Body of pancreas (tissue), 4 donors: Measurements from ENCODE around the gene KDM2B. TPM values are rescaled to one million over a fixed set of nuclear protein-coding genes. Genes with fewer than 3 reads are reported as not detected.

ENCODE experiments used
- ATAC-seq: fragments of 150-250 bp; one replicate; pipeline ENCODE4 v1.9.1; 2016
- DNase-seq, 4 donors: peaks; one replicate each; pipeline ENCODE4 v3.0.0-alpha.2; 2019
- H3K27ac ChIP-seq, 4 donors: fragments of 200-600 bp; sonication (generic); 1 replicate in 3 of 4; 2 replicates in 1 of 4; pipeline versions ENCODE4 v1.5.1 to v1.6.1; 2016 to 2019; ENCODE audit warnings: mild to moderate bottlenecking in 1 of 4, mixed read lengths in 1 of 4, moderate library complexity in 1 of 4
- H3K27me3 ChIP-seq, 2 donors: fragments of 200-600 bp; sonication (generic); one replicate each; pipeline ENCODE4 v1.6.0; 2016; ENCODE audit warnings: mild to moderate bottlenecking in 1 of 2
- H3K36me3 ChIP-seq, 2 donors: fragments of 200-600 bp; sonication (generic); replicated peaks in 1 of 2; 2 replicates each; pipeline ENCODE4 v1.5.1; 2016; ENCODE audit warnings: low read depth in 2 of 2; ENCODE audit not compliant: insufficient read depth in 1 of 2
- H3K4me1 ChIP-seq: fragments of 200-600 bp; sonication (generic); one replicate; pipeline ENCODE4 v1.6.0; 2016
- H3K4me3 ChIP-seq, 2 donors: fragments of 200-600 bp; sonication (generic); 1 replicate in 1 of 2; 2 replicates in 1 of 2; pipeline ENCODE4 v1.5.1; 2016 to 2019
- H3K9me3 ChIP-seq, 3 donors: fragments of 200-600 bp; sonication (generic); 1 replicate in 2 of 3; 2 replicates in 1 of 3; pipeline ENCODE4 v1.5.1; 2016
- CTCF ChIP-seq, 7 experiments: fragments of 450-650 bp in 4 of 7; fragments of 200-600 bp in 3 of 7; sonication (generic) in 3 of 7; IDR thresholded peaks; one replicate each; pipeline ENCODE4 v1.5.1; 2016 to 2019; ENCODE audit warnings: antibody characterized with exemption in 7 of 7
- POLR2A ChIP-seq, 3 donors: fragments of 450-650 bp; IDR thresholded peaks; one replicate each; pipeline ENCODE4 v1.6.1; 2016; ENCODE audit warnings: antibody characterized with exemption in 3 of 3, mild to moderate bottlenecking in 2 of 3
- WGBS, 2 donors: methylation state at CpG; one replicate each; pipeline ENCODE4 v1.1.5; 2017; 5-methylcytosine and 5-hydroxymethylcytosine counted together
- intact Hi-C: fragments of 100-400 bp; cut with DNase I; formaldehyde crosslinking; loops from one replicate; pipeline ENCODE4 v1.15.1; 2023
- total RNA-seq, 2 donors: library from RNA; depleted of rRNA; stranded (reverse); fragments of >200 nt; gene quantifications; one replicate each; pipeline ENCODE4 v1.1.0, GENCODE V29; 2016

The KDM2B gene
- total RNA-seq, 2 donors from 2014 or later = 17.8 to 26.5 TPM

GRCh38 chr12:121468499-121468801 lies 112.4 kb downstream of the KDM2B start:
- H3K4me1 ChIP-seq = peaks cover 37% of the 10 kb centered on the region
- 63 to 77% methylated on average over 4 of the region's 4 CpGs for WGBS, 2 donors
- TF ChIP-seq POLR2A (IDR thresholded peaks at IDR 0.05) = no peak
- no peak for TF ChIP-seq CTCF (IDR thresholded peaks at IDR 0.05)
- DNase-seq (no peak), ATAC-seq (no peak)
- H3K36me3 ChIP-seq = no peaks in the 10 kb centered on the region
- no peak overlapping the region for H3K4me3 ChIP-seq
- peak overlapping the region in 1 of 4 donors; percentile 25 for H3K27ac ChIP-seq
- intact Hi-C loops = no loop called here
- H3K27me3 ChIP-seq = no peaks in the 10 kb centered on the region
- no peaks in the 10 kb centered on the region for H3K9me3 ChIP-seq

- H3K4me3 ChIP-seq = peak overlapping the region in 1 of 2 donors; percentile 34
- ATAC-seq = peak; percentile 24
- DNase-seq = peak in 3 of 4 donors; percentile 42 to 53 (median 50)
- no peaks in the 10 kb centered on the region for H3K36me3 ChIP-seq
- peaks cover 32% of the 10 kb centered on the region for H3K4me1 ChIP-seq
- intact Hi-C loops = no loop called here
- H3K27me3 ChIP-seq = no peaks in the 10 kb centered on the region
- peak overlapping the region in 2 of 4 donors; percentile 25 to 45 for H3K27ac ChIP-seq
- 8 to 28% methylated on average over 2 to 36 of the region's 48 CpGs for WGBS, 2 donors
- no peaks in the 10 kb centered on the region for H3K9me3 ChIP-seq
- no peak for TF ChIP-seq CTCF (IDR thresholded peaks at IDR 0.05)
- no peak for TF ChIP-seq POLR2A (IDR thresholded peaks at IDR 0.05)
These were observed 113.0 kb downstream of the KDM2B start for GRCh38 chr12:121467638-121468498.

- Histone ChIP-seq H3K27ac (peak overlapping the region; percentile 45 to 84 (median 76)), H3K4me1 (peaks cover 24% of the 10 kb centered on the region), H3K9me3 (no peaks in the 10 kb centered on the region), H3K27me3 (no peaks in the 10 kb centered on the region), H3K4me3 (peak overlapping the region in 1 of 2 donors; percentile 34), H3K36me3 (no peaks in the 10 kb centered on the region)
- DNase-seq = peak; percentile 89 to 94 (median 92)
- TF ChIP-seq CTCF (IDR thresholded peaks at IDR 0.05) = no peak
- TF ChIP-seq POLR2A (IDR thresholded peaks at IDR 0.05) = peak; percentile 12 to 40 (median 31)
- WGBS, 2 donors = 2% methylated on average over 44 of the region's 139 CpGs; no CpG with 5 or more reads in 1 of the 2 donors
- peak; percentile 97 for ATAC-seq
- intact Hi-C loops = no loop called here
These were observed 113.8 kb downstream of the KDM2B start for GRCh38 chr12:121466794-121467637.

GRCh38 chr12:121465921-121466793 lies 114.7 kb downstream of the KDM2B start:
- TF ChIP-seq POLR2A (IDR thresholded peaks at IDR 0.05) = no peak
- TF ChIP-seq CTCF (IDR thresholded peaks at IDR 0.05) = no peak
- ATAC-seq (peak; percentile 6), DNase-seq (peak in 2 of 4 donors; percentile 27 to 30)
- WGBS, 2 donors = 12 to 41% methylated on average over 20 to 58 of the region's 70 CpGs
- H3K4me3 ChIP-seq = no peak overlapping the region
- H3K27ac ChIP-seq = peak overlapping the region in 1 of 4 donors; percentile 62
- intact Hi-C loops = no loop called here
- no peaks in the 10 kb centered on the region for H3K27me3 ChIP-seq
- no peaks in the 10 kb centered on the region for H3K9me3 ChIP-seq
- H3K4me1 ChIP-seq = peaks cover 21% of the 10 kb centered on the region
- no peaks in the 10 kb centered on the region for H3K36me3 ChIP-seq
